Mucosa of descending colon (tissue), 3 donors: Measurements from ENCODE around the gene KIR2DL4. TPM values are rescaled to one million over a fixed set of nuclear protein-coding genes. Genes with fewer than 3 reads are reported as not detected.
"Not testable (repeated sequence)": the region's sequence is repeated elsewhere in the genome, so short reads cannot be mapped to it uniquely, and the experiment has no call there.

Source experiments
- ATAC-seq: fragments of 200-7000 bp; cut with Tn5 transposase; one replicate; pipeline ENCODE4 v1.9.1; 2020; ENCODE audit warnings: mild to moderate bottlenecking, moderate library complexity
- DNase-seq, 3 donors: peaks; one replicate each; pipeline ENCODE4 v3.0.0-alpha.2; 2020
- H3K36me3 ChIP-seq: fragments of 200-600 bp; one replicate; pipeline ENCODE4 v1.8.0; 2021; ENCODE audit warnings: low read depth, mild to moderate bottlenecking
- H3K4me1 ChIP-seq: fragments of 200-600 bp; one replicate; pipeline ENCODE4 v1.8.0; 2021; ENCODE audit warnings: low read depth, mild to moderate bottlenecking
- H3K4me3 ChIP-seq: fragments of 200-600 bp; one replicate; pipeline ENCODE4 v1.8.0; 2021; ENCODE audit warnings: mild to moderate bottlenecking
- H3K9me3 ChIP-seq: fragments of 200-600 bp; one replicate; pipeline ENCODE4 v1.8.0; 2021; ENCODE audit warnings: mild to moderate bottlenecking
- intact Hi-C, 2 donors: fragments of 100-400 bp; cut with DNase I in 1 of 2; cut with micrococcal nuclease in 1 of 2; formaldehyde crosslinking; loops; one replicate each; pipeline versions ENCODE4 v1.11.0 to v1.11.1; 2022; cut with DNase I, micrococcal nuclease
- total RNA-seq, 3 donors: library from RNA; stranded (reverse); fragmentation: NEBNext Ultra II Directional in 2 of 3; extraction: Animal tissue kit (Norgen Biotek cat#: 25700) in 2 of 3; gene quantifications; one replicate each; pipeline versions ENCODE4 v1.2.1 to v1.2.4, GENCODE V29; 2021 to 2023
- TF ChIP-seq, protein P1 (sequence below): fragments of 200-600 bp; IDR thresholded peaks from one replicate; pipeline ENCODE4 v1.8.0; 2022; ENCODE audit warnings: antibody characterized with exemption, mild to moderate bottlenecking
- donor health status: DM: no; HTN: no; CAD: no; lungs with moderate emphysema.
- donor health status: DM: no; HTN: no; CAD: no.
- donor health status: DM: no; HTN: yes; CAD: no.

Gene KIR2DL4
- total RNA-seq, 3 donors from 2014 or later, result 0.51 to 1.7 (median 1.5) TPM

DNA sequence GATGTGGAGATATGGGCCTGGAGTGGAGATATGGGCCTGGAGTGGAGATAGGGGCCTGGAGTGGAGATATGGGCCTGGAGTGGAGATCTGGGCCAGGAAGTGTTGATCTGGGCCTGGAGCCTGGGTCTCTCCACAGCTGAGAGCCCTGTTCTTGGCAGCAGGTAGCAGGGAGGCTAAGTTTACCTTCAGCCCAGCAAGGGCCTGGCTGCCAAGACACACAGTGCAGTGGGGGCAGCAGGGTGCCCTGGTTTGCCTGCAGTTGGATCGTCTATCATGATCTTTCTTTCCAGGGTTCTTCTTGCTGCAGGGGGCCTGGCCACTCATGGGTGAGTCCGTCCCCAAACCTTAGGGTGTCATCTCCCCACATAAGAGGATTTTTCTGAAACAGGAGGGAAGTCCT is 47.5 kb downstream of the KIR2DL4 start:
- Histone ChIP-seq H3K36me3 (no peaks in the 10 kb centered on the region), H3K4me3 (no peak overlapping the region), H3K4me1 (no peaks in the 10 kb centered on the region), H3K9me3 (no peaks in the 10 kb centered on the region)
- TF ChIP-seq, protein P1, sequence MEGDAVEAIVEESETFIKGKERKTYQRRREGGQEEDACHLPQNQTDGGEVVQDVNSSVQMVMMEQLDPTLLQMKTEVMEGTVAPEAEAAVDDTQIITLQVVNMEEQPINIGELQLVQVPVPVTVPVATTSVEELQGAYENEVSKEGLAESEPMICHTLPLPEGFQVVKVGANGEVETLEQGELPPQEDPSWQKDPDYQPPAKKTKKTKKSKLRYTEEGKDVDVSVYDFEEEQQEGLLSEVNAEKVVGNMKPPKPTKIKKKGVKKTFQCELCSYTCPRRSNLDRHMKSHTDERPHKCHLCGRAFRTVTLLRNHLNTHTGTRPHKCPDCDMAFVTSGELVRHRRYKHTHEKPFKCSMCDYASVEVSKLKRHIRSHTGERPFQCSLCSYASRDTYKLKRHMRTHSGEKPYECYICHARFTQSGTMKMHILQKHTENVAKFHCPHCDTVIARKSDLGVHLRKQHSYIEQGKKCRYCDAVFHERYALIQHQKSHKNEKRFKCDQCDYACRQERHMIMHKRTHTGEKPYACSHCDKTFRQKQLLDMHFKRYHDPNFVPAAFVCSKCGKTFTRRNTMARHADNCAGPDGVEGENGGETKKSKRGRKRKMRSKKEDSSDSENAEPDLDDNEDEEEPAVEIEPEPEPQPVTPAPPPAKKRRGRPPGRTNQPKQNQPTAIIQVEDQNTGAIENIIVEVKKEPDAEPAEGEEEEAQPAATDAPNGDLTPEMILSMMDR, result no peak
- intact Hi-C loops, result no loop called here
- no peak for ATAC-seq
- DNase-seq, result no peak

DNA sequence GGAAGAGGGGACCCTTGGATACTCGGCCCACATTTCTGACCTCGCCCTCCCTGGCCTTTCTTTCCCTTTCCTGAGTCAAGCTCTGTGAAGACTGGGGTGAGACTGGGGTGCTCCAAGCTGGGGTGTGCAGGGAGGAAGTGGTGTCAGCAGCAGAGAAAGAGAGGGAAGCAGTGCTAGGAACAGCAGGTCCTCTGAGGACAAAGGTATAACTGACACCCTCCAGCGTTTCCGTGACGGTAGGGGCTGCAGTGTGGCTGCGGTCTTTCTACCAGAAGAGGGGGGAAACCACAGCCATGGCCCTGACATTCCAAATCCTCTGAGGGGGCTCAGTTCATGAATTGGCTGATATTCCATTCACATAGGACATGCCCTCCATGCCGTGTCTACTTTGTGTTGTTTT is 47.9 kb downstream of the KIR2DL4 start:
- ATAC-seq, result no peak
- no peaks in the 10 kb centered on the region for H3K36me3 ChIP-seq
- H3K4me3 ChIP-seq, result no peak overlapping the region
- no peak for DNase-seq
- H3K4me1 ChIP-seq, result no peaks in the 10 kb centered on the region
- H3K9me3 ChIP-seq, result no peaks in the 10 kb centered on the region
- intact Hi-C loops, result no loop called here
- TF ChIP-seq, protein P1, result no peak

DNA sequence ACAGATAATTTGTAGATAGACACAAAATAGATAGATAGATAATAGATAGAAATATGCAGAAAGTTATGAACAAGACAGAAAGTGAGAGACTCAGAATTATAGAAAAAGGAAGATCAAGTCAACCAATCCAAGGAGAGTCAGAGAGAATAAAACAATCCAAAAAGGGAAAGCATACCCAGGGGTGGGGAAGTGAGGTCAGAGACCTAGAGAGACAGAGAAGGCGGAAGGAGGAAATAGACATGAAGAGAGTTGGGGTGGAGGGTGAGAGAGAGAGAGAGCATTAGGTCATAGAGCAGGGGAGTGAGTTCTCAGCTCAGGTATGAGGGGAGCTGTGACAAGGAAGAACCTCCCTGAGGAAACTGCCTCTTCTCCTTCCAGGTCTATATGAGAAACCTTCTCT is 51.8 kb downstream of the KIR2DL4 start:
- H3K9me3 ChIP-seq, ATAC-seq, H3K36me3 ChIP-seq, DNase-seq, H3K4me3 ChIP-seq, intact Hi-C loops, H3K4me1 ChIP-seq: not testable (repeated sequence)

DNA sequence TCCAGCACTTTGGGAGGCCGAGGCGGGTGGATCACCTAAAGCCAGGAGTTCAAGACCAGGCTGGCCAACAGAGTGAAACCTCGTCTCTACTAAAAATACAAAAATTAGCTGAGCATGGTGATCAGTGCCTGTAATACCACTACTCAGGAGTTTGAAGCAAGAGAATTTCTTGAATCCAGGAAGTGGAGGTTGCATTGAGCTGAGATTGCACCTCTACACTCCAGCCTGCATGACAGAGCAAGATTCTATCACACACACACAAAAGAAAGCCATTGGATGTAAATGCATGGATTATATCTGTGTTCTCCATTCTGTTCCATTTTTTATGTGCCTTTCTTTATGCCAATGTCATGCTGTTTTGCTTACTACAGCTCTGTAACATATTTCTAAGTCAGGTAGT is 55.1 kb downstream of the KIR2DL4 start:
- H3K9me3 ChIP-seq, H3K36me3 ChIP-seq, intact Hi-C loops, H3K4me1 ChIP-seq, H3K4me3 ChIP-seq, ATAC-seq, DNase-seq: not testable (repeated sequence)

DNA sequence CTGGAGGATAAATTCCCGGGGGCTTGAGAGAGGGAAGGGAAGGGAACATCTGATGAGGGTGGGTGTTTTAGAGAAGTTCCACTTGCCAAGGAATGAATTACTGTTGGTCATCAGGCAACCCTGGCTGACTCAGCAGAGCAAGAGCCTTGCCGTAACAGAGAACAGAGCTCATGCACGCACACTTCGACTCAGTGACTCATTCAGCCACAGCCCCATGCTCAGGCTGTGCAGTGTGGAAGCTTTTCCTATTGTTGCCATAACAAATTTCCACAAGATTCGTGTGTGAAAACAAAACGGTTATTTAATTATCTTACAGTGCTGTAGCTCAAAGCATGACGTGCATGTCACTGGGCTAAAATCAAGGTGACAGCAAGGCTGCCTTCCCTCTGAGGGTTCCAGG is 56.0 kb downstream of the KIR2DL4 start:
- H3K4me1 ChIP-seq, DNase-seq, H3K4me3 ChIP-seq, intact Hi-C loops, H3K9me3 ChIP-seq, ATAC-seq, H3K36me3 ChIP-seq: not testable (repeated sequence)

DNA sequence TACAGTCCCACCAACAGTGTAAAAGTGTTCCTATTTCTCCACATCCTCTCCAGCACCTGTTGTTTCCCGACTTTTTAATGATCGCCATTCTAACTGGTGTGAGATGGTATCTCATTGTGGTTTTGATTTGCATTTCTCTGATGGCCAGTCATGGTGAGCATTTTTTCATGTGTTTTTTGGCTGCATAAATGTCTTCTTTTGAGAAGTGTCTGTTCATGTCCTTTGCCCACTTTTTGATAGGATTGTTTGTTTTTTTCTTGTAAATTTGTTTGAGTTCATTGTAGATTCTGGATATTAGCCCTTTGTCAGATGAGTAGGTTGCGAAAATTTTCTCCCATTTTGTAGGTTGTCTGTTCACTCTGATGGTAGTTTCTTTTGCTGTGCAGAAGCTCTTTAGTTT is 60.0 kb downstream of the KIR2DL4 start:
- ATAC-seq, DNase-seq, H3K4me1 ChIP-seq, H3K36me3 ChIP-seq, H3K4me3 ChIP-seq, H3K9me3 ChIP-seq, intact Hi-C loops: not testable (repeated sequence)

Other genes with a start within 250 kb of the KIR2DL4 start
- 1 to 10 TPM in 2 of 3 donors, under 1 TPM in 1; 0.20 to 4.9 (median 2.6) TPM for gene LILRA2, start 229.8 kb upstream of the KIR2DL4 start, total RNA-seq
- 1 to 10 TPM in 1 of 3 donors, under 1 TPM in 2; 0.49 to 2.4 (median 0.76) TPM for gene LILRA1, start 210.0 kb upstream of the KIR2DL4 start, total RNA-seq
- 10 to 100 TPM in 1 of 3 donors, 1 to 10 TPM in 2; 2.6 to 10.7 (median 4.9) TPM for gene LILRB1, start 173.1 kb upstream of the KIR2DL4 start, total RNA-seq
- gene LILRB4, start 140.6 kb upstream of the KIR2DL4 start, total RNA-seq, result 1 to 10 TPM; 3.0 to 8.7 (median 6.4) TPM
- not detected for gene KIR3DL3, start 79.2 kb upstream of the KIR2DL4 start, total RNA-seq
- gene KIR2DL3, start 65.1 kb upstream of the KIR2DL4 start, total RNA-seq, result not detected
- not detected for gene KIR2DL1, start 33.8 kb upstream of the KIR2DL4 start, total RNA-seq
- not detected for gene KIR3DL1, start 12.9 kb downstream of the KIR2DL4 start, total RNA-seq
- gene KIR2DS4, start 29.1 kb downstream of the KIR2DL4 start, total RNA-seq, result not detected
- gene KIR3DL2, start 46.8 kb downstream of the KIR2DL4 start, total RNA-seq, result under 1 TPM in 2 of 3 donors, not detected in 1; 0.22 to 0.26 TPM
- 1 to 10 TPM in 1 of 3 donors, under 1 TPM in 1, not detected in 1; 0.76 to 1.2 TPM for gene FCAR, start 70.6 kb downstream of the KIR2DL4 start, total RNA-seq
- gene NCR1, start 102.5 kb downstream of the KIR2DL4 start, total RNA-seq, result under 1 TPM; 0.39 to 0.98 (median 0.73) TPM
- under 1 TPM in 1 of 3 donors, not detected in 2; 0.12 TPM for gene NLRP7, start 143.9 kb downstream of the KIR2DL4 start, total RNA-seq
- 10 to 100 TPM in 1 of 3 donors, 1 to 10 TPM in 2; 2.1 to 10.7 (median 6.3) TPM for gene NLRP2, start 162.8 kb downstream of the KIR2DL4 start, total RNA-seq
- 1 to 10 TPM in 1 of 3 donors, under 1 TPM in 2; 0.22 to 1.4 (median 0.32) TPM for gene GP6, start 234.7 kb downstream of the KIR2DL4 start, total RNA-seq